GM21576 (cell line): ENCODE results near the gene TLCD4.
"Not testable (repeated sequence)": the region's sequence is repeated elsewhere in the genome, so short reads cannot be mapped to it uniquely, and the experiment has no call there.

Experiments used
- ATAC-seq: cut with Tn5 transposase; IDR thresholded peaks from one replicate; pipeline ENCODE4 v1.9.1; 2021; ENCODE audit warnings: mild to moderate bottlenecking, moderate library complexity; ENCODE audit not compliant: unreplicated experiment

TLCD4 gene

GRCh38 chr1:95117207-95118066 is at the start of gene TLCD4:
Gene TLCD4, plus strand, starts transcription at chr1:95117355. Its CDS starts 26,547 bp downstream, at chr1:95143902.
- ATAC-seq = peak; percentile 59

GRCh38 chr1:95067568-95067967 is 49.6 kb upstream of the TLCD4 start:
- no peak for ATAC-seq

- no peak for ATAC-seq
Measured at GRCh38 chr1:95068956-95069709, 48.0 kb upstream of the TLCD4 start.

- no peak for ATAC-seq
Measured at GRCh38 chr1:95069710-95070093, 47.5 kb upstream of the TLCD4 start.

GRCh38 chr1:95071539-95071938 is 45.6 kb upstream of the TLCD4 start:
- no peak for ATAC-seq

- ATAC-seq = no peak
Measured at GRCh38 chr1:95072117-95072516, 45.0 kb upstream of the TLCD4 start.

- peak; percentile 98 for ATAC-seq
Measured at GRCh38 chr1:95072532-95073419, 44.4 kb upstream of the TLCD4 start, which contains the start of gene ALG14. Gene ALG14, minus strand, starts transcription at chr1:95072951. Its CDS starts 53 bp downstream, at chr1:95072898.

GRCh38 chr1:95073446-95073845 is 43.7 kb upstream of the TLCD4 start:
- no peak for ATAC-seq

GRCh38 chr1:95076034-95076433 is 41.1 kb upstream of the TLCD4 start:
- no peak for ATAC-seq

GRCh38 chr1:95080446-95080845 is 36.7 kb upstream of the TLCD4 start:
- ATAC-seq = no peak

- no peak for ATAC-seq
Measured at GRCh38 chr1:95080879-95081278, 36.3 kb upstream of the TLCD4 start.

- ATAC-seq = no peak
Measured at GRCh38 chr1:95084317-95085176, 32.6 kb upstream of the TLCD4 start.

GRCh38 chr1:95085376-95085775 is 31.8 kb upstream of the TLCD4 start:
- ATAC-seq = no peak

GRCh38 chr1:95086949-95087533 is 30.1 kb upstream of the TLCD4 start:
- ATAC-seq = peak; percentile 57

GRCh38 chr1:95088303-95088702 is 28.9 kb upstream of the TLCD4 start:
- ATAC-seq = no peak

- no peak for ATAC-seq
Measured at GRCh38 chr1:95089650-95090287, 27.4 kb upstream of the TLCD4 start.

GRCh38 chr1:95091290-95091689 is 25.9 kb upstream of the TLCD4 start:
- not testable (repeated sequence) for ATAC-seq

- not testable (repeated sequence) for ATAC-seq
Measured at GRCh38 chr1:95092891-95093290, 24.3 kb upstream of the TLCD4 start.

GRCh38 chr1:95093296-95093695 is 23.9 kb upstream of the TLCD4 start:
- no peak for ATAC-seq
